ENCODE results near the gene KLHDC4.
A peak's percentile ranks its signal among the peaks of the same experiment; 100 is the strongest.
"Not testable (repeated sequence)": the region's sequence is repeated elsewhere in the genome, so short reads cannot be mapped to it uniquely, and the experiment has no call there.

The KLHDC4 gene

DNA sequence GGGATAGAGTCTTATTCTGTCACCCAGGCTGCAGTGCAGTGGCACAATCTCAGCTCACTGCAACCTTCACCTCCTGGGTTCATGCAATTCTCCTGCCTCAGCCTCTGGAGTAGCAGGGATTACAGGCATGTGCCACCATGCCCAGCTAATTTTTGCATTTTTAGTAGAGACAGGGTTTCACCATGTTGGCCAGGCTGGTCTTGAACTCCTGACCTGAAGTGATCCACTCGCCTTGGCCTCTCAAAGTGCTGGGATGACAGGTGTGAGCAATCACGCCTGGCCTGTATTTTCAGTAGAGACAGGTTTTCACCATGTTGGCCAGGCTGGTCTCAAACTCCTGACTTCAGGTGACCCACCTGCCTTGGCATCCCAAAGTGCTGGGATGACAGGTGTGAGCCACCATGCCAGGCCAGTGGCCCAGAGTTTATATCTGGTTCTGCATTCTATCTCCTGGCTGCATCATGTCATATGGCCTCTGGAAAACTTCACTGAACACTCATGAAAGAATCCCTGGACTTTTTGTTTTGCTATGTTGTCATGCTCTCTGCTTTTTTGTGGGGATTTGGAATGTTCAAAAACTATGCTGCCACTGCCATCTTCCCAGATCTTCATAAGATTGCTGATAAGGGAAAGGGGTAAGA lies 21.8 kb upstream of the KLHDC4 start:
- not testable (repeated sequence) for DNase-seq

DNA sequence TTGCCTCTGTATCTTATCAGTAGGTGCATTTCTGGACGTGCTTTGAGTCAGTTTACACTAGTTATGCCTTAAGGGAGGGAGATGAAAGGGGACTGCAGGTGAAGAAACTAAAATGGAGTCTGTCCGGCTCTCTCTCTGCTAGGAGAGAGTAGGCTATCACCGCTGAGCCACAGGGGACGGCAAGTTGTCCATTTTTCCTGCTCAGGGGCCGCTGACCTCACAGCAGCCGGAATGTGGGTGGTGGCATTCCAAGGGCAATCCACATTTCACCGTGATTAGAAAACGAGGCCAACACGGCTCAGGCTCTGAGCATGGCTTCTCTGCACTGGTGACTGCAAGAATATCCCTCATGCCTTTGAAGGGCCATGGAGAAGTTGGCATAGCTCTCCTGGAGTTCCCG lies 19.0 kb upstream of the KLHDC4 start:
- no peak for DNase-seq

DNA sequence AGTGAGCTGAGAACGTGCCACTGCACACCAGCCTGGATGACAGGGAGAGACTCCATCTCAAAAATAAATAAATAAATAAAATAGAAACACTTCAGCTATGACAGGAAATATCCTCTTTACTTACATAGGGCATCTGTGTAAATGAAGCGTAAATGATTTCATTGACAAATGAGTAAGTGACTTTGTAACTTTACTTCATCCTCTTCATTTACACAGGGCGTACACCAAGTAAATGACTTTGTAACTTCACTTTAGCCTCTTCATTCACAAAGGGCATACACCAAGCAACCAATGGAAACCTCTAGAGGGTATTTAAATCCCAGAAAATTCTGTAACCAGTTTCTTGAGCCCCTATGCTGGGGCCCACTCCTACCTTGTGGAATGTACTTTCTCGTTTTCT lies 16.2 kb upstream of the KLHDC4 start:
- DNase-seq, result no peak

DNA sequence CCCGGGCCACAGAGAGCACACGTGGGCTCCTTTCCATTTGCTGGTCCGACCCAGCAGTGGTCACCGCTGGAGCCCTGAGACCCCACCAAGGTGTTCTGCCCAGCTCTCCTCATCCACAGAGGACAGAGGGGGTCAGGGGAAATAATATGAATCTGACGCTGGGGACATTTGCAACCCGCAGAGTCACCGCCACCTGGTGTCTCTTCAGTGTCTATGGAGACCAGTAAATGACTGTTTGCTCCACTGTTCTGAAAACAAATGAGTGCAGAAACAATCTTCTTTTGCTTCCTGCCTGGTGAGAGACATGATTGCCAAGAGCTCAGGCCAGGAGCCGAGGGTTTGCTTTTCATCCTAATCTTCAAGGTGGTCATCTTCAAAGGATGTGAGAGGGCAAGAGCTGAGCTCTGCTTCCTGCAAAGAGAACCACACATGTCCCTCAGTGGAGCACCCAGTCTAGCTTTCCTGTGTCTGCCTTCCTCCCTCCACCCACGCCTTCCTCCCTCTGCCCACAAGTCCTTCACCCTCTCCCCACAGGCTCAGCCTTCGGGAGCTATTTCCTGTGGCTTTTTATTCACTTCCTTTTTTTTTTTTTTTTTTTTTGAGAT lies 14.7 kb upstream of the KLHDC4 start:
- peak; percentile 52 for DNase-seq

DNA sequence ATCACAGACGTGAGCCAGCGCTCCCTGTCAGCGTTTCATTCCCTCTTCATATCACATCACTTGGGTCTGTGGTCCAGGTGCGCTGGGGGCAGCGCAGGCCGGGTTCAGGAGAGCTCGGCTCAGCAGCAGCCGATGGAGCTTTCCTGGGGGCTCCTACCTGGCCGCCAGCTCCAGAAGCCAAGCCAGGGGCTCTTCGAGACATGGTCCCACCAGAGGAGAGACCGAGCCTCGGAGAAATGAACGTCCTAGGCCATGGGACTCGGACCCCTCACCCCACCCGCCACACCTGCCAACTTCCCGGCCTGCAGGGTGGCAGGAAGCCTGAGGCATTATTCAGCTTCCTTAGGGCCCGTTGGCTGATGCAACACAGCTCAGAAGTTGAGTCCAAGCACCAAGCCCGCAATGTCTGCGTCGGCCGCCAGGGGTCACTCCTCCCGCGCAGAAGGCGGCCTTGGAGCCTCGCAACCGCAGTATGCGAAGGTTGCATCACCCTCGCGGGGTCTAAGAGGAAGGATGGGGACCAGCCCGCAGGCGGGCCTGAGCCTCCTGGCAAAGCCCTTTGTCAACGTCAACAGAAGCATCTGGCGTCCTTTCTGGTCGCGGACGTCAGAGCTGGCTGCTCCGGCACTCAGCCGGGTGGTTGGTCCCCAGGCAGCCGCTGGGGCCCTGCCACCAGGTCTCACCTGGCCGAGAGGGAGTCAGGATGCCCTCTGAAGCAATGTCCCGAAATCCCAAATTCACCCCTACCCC lies 13.2 kb upstream of the KLHDC4 start:
- peak; percentile 78 for DNase-seq

DNA sequence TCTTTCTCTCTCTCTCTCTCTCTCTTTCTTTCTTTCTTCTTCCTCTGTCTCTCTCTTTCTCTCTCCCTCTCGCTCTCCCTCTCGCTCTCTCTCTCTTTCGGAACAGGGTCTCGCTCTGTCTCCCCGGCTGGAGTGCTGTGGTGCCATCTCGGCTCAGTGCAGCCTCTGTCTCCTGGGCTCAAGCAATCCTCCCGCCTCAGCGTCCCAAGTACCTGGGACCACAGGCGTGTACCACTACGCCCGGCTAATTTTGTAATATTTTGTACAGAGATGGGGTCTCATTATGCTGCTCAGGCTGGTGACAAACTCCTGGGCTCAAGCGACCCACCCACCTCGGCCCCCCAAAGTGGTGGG lies 12.7 kb upstream of the KLHDC4 start:
- DNase-seq, result no peak

DNA sequence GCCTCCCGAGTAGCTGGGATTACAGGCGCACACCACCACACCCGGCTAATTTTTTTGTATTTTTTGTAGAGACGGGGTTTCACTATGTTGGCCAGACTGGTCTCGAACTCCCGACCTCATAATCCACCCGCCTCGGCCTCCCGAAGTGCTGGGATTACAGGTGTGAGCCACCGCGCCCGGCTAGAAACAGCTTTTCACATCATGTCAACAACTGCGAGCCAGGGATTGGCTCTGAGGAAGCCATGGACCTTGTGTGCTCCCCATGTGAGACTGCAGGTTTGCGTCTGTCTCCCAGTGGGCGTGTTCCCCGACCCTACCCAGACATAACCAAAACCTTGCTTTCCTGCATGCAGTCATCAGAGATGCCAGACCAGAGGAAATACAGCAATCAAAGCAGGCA lies 8.1 kb upstream of the KLHDC4 start:
- not testable (repeated sequence) for DNase-seq

DNA sequence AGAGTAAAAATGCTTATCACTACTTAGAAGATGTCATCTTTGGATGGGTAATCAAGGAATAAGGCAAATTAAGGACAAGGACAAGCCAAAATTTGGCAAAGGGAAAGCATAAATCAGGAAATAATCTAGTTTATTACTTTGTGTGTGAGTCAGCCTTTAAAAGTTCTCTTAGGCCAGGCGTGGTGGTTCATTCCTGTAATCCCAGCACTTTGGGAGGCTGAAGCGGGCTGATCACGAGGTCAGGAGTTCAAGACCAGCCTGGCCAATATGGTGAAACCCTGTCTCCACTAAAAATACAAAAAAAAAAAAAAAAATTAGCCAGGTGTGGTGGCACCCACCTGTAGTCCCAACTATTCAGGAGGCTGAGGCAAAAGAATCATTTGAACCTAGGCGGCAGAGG lies 1.7 kb upstream of the KLHDC4 start:
- not testable (repeated sequence) for DNase-seq

DNA sequence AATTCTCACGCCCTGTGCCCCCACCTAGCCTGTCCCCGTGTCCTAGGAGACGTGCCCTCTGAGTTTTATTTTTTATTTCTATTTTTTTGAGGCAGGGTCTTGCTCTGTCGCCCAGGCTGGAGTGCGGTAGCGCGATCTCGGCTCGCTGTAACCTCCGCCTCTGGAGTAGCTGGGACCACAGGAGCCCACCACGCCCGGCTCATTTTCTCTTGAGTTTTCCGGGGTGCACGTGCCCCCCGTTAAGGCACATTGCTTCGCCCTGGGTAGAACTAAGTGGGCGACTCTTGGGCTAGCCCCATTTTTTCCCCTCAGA lies 655 bp upstream of the KLHDC4 start:
- DNase-seq, result no peak

DNA sequence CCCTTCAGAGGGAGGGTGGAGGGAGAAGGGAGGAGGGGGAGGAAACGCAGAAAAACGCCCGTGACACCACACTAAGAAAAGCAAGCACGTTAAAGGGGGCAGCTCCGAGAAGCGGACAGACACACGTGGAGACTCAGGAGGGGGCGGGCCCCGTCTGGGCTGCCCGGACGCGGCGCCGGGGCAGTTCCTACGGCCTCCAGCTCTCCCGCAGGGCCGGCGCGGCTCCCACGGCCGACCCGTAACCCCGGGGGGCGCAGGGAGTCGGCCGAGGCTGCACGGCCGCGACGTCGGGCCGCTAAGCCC lies 362 bp downstream of the KLHDC4 start:
- DNase-seq, result no peak

DNA sequence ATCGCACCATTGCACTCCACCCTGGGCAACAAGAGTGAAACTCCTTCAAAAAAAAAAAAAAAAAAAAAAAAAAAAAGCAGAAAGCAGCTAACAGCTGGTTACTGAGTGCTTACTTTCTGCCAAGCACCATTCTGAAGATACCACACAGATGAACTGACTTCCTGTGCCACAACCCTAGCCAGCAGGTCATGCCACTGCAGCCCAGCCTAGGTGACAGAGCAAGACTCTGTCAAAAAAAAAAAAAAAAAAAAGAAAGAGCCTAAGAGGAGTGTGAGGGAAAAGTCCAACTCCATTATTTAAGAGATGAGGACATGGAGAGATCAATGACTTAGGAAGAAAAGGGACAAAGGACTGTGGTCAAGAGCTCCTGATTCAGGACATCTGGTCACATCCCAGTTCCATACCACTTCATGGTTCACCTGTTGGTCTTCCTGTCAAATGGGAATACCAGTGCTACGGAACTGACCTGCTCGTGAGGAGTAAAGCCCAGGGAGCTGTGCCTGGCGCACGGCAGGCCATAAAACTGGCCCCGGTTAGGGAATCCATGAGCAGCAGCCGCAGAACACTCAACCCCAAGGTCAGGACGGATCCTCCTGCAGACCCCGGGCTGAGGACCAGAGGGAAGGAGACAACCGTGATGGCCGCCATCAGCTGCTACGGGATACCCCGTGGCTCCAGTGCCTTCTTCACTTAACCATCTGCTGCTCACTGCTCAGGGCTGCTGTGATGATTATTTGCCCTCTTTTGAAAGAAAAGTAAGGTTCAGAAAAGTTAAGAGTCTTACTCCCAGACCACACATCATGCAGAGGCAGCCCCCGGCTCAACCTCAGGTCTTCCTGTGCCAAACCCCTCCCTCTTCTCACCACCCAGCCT lies 950 bp downstream of the KLHDC4 start:
- no peak for DNase-seq

DNA sequence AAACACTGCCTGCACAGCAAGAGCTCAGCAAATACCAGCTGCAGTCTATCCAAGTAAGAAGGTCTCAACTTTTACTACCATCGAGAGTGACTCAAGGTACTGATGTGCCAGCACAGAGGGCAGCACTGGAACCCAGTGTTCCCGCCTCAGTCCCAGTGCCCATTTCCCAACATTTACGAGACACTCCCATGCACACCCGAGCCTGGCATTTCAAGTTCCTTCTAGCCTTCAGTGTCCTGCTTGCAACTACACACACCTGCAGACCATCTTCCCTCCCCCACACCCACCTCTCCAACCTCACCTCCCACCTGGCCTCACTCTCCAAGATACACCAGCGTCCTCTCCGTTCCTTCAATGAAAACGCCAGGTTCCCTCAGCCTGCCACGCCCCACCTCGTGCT lies 3.2 kb downstream of the KLHDC4 start:
- no peak for DNase-seq

DNA sequence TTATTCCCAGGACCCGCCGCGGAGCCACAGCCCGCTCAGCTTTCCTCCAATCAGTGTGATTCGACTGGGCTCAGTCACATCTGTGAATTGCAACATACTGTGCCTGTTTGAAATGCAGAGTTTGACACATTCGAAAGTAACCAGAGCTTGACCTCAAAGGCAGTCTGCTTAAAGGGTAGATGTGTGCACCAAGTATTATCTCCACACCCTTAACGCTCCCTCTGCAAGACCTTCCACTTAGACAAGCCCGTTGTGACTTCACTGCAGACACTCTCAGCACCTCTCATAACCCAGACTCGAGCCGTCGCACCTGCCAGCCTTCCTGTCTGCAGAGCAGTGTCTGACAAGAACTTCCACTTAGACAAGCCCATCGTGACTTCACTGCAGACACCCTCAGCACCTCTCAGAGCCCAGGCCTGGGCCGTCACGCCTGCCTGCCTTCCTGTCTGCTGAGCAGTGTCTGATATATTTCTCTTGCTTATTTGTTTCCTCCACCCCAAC lies 3.7 kb downstream of the KLHDC4 start:
- no peak for DNase-seq

DNA sequence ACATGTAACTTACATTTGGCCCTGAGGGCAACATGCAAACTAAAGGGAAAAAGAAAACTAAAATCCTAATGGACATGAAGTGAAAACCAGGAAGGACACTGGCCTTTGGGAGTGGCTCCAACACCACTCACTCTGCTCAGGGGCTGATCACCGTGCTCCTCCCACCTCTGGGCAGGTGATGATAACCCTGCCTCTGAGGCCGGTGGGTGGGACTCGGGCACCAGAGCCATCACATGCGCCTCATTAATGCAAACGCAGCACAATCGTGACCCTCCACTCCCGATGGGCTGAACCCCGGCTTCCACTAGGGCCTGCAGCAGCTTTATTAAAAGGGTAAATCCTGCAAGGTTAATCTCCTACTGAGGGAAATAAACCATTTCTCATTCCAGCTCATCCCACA lies 4.7 kb downstream of the KLHDC4 start:
- DNase-seq, result no peak

DNA sequence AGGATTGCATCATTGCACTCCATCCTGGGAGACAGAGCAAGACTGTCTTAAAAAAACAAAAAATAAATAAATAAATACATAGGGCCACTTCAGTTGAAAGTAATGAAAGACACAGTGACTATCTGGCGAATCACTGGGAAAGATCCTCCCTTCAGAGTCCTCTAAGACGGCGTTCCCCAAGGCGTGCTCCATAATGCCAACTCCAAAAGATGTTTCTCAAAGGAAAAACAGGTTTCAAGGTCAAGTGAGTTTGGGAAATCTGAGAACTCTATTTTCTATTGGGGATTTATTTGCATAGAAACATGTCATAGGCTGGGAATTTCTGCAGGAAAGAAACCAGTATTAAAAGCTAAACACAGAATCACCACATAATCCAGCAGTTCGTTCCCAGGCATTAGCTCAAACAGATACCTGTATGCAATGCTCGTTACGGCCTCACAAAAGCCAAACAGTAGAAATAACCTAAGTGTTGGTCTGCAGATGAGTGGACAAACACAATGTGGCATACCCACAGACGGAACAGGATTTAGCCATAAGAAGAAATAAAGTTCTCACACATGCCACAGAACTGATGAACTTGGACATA lies 7.9 kb downstream of the KLHDC4 start:
- no peak for DNase-seq

DNA sequence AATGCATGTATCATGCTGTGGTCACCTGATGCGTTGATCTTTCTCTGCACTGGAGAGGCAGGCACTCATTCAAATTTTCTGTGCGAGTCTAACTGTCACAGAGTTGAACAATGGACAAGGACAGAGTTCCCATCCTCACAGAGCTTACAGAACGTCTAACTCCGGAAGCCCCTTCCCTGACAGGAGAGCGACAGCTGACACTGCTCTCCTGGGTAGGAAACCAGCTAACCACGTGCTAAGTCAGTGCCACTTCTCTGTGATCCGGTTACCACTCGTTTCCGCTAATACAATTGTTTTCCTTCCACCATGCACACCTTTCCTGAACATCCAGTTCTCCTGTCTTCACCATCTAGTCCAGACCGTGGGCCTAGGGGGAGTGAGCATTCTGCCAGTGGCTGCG lies 11.3 kb downstream of the KLHDC4 start:
- DNase-seq, result no peak

DNA sequence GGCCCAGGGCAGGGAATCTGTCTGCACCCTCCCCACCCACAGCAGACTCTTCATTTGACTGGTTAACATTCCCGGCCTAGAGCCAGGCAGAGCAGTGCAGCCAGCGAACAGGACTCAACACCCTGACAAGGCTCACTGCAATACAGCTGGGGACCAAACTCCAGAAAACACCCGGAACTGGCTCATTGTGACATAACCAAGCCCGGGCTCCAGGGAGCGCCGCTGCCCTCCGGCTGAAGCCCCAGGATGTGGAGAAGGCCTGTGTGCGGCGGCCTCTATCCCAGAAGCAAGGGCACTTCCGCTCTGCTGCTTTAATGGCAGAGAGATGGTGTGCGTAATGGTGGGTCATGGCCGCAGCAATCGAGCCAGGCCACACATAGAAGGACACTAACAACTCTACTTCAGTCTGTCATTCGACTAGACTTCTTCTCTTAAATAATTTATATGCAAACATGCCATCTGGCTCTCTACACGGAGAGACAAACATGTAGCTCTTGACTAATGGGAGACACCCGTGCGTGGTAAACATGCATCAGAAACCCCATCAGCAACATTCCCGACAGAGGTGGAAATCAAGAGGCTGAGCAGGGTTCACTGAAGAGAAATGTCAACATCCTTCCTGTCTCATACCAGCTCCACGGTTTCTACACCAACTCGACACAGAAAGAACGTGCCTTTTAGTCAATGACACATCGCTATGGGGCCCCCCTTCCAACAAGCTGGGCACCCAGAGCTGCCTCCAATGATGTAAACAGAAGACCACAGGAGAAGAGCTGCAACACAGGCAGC lies 18.0 kb downstream of the KLHDC4 start:
- DNase-seq, result no peak

DNA sequence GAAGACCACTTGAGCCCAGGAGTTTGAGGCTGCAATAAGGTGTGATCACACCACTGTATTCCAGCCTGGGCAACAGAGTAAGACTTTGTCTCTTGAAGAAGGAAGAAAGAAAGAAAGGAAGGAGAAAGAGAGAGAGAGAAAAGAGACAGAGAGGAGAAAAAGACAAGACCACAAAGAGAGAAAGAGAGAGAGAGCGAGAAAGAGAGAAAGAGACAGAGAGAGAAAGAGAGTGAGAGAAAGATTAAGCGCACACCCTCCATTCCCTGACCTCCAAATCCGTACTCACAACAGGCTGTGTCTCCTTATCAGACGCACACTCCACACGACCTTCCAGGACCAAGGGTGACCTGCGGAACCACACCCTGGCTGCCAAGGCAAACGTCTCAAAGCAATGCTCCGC lies 19.6 kb downstream of the KLHDC4 start:
- no peak for DNase-seq

DNA sequence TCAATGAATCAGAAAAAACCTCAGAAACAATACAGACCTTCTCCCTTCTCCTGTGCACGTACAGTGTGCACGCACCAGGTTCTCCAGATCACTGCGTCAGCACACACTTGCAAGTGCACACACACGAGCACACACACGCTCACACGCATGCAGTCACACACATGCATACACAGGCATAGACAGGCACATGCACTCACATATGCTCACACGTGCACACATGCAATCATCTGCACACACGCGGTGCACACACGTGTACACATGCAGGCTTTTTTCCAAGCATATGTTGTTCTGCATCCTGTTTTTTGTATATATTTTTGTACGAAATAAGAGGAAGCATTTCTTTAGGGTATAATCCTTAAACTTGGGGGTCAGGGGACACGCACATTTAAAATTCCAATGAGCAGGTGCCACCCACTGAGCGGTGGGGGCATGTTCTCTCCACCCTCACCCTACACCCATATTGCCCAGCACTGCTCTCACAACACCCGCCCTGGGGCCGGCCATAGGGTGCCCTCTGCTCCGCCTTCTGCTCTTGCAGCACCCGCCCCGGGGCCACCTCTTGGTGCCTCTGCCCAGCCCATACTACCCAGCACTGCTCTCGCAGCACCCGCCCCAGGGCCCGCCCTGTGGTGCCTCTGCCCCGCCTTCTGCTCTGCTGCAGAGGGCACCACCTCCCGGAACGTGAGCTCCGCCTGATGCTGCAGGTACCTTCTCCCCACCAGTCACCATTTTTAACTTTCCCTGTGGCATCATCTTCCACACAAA lies 20.9 kb downstream of the KLHDC4 start:
- no peak for DNase-seq

DNA sequence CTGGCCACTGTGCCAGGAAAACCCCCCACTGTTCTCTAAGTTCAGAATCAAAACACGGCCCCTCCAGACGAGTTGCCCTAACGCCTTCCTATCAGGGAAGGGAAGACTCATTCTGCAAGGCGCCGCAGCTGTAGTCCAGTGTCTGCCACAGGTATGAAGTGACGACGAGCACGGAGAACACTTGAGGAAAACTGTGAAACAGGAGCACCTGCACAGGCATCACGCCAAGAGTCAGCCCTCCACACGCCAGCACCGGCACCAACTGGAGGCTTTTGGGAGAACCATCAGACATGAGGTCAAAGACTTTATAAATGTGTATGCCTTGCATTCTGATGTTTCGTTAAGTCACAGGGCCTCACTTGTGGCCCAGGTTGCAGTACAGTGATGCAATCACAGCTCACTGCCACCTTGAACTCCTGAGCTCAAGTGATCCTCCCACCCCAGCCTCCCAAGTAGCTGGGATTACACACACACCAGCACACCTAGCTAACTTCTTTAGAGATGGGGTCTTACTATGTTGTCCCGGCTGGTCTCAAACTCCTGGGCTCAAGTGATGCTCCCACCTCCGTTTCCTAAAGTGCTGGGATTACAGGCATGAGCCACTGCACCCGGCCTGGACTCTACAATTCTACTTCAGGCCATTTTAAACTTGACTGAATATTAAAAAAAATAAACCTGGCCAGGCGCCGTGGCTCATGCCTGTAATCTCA lies 22.9 kb downstream of the KLHDC4 start:
- no peak for DNase-seq
